ENCODE data around the gene CAVIN1. TPM values are rescaled to one million over a fixed set of nuclear protein-coding genes. Genes with fewer than 3 reads are reported as not detected.
"Not testable (repeated sequence)": the region's sequence is repeated elsewhere in the genome, so short reads cannot be mapped to it uniquely, and the experiment has no call there.

The CAVIN1 gene
- total and polyA plus RNA-seq, 2 experiments from 2014 or later: 47.7 to 61.3 TPM

- peaks cover 29% of the 10 kb centered on the region for H3K4me1 ChIP-seq (ENCODE audit: low read depth)
- no peaks in the 10 kb centered on the region for H3K36me3 ChIP-seq
- no peak for TF ChIP-seq CTCF (IDR thresholded peaks at IDR 0.05; ENCODE audit: low read depth, low read length)
- DNase-seq (ENCODE audit: low read depth in 1 of 2, low spot score in 1 of 2): no peak
- H3K27me3 ChIP-seq: no peaks in the 10 kb centered on the region
- no peak overlapping the region for H3K27ac ChIP-seq
- H3K4me3 ChIP-seq: no peak overlapping the region
- H3K9me3 ChIP-seq (ENCODE audit: low read depth): no peaks in the 10 kb centered on the region
Measured at GRCh38 chr17:42372142-42372541, 50.9 kb downstream of the CAVIN1 start.

GRCh38 chr17:42368797-42369561, 54.1 kb downstream of the CAVIN1 start:
- peaks cover 23% of the 10 kb centered on the region for H3K4me1 ChIP-seq (ENCODE audit: low read depth)
- peak in 1 of 2 donors; percentile 32 for DNase-seq (ENCODE audit: low read depth in 1 of 2, low spot score in 1 of 2)
- not testable (repeated sequence) for H3K27ac ChIP-seq; H3K27me3 ChIP-seq; H3K4me3 ChIP-seq; H3K36me3 ChIP-seq; H3K9me3 ChIP-seq (ENCODE audit: low read depth)

- DNase-seq (ENCODE audit: low read depth in 1 of 2, low spot score in 1 of 2); H3K36me3 ChIP-seq; H3K4me3 ChIP-seq; H3K9me3 ChIP-seq (ENCODE audit: low read depth); H3K27me3 ChIP-seq: not testable (repeated sequence)
- Histone ChIP-seq H3K27ac (peak overlapping the region; percentile 72), H3K4me1 (ENCODE audit: low read depth) (peaks cover 23% of the 10 kb centered on the region)
Measured at GRCh38 chr17:42368310-42368709, 54.7 kb downstream of the CAVIN1 start.

GRCh38 chr17:42366176-42367023, 56.7 kb downstream of the CAVIN1 start:
- H3K4me3 ChIP-seq; DNase-seq (ENCODE audit: low read depth in 1 of 2, low spot score in 1 of 2); H3K27me3 ChIP-seq; H3K36me3 ChIP-seq; H3K9me3 ChIP-seq (ENCODE audit: low read depth): not testable (repeated sequence)
- H3K27ac ChIP-seq: peak overlapping the region; percentile 51
- H3K4me1 ChIP-seq (ENCODE audit: low read depth): peaks cover 23% of the 10 kb centered on the region

- no peak overlapping the region for H3K27ac ChIP-seq
- no peaks in the 10 kb centered on the region for H3K27me3 ChIP-seq
- no peak for TF ChIP-seq CTCF (IDR thresholded peaks at IDR 0.05; ENCODE audit: low read depth, low read length)
- no peaks in the 10 kb centered on the region for H3K9me3 ChIP-seq (ENCODE audit: low read depth)
- no peaks in the 10 kb centered on the region for H3K36me3 ChIP-seq
- H3K4me1 ChIP-seq (ENCODE audit: low read depth): peaks cover 23% of the 10 kb centered on the region
- H3K4me3 ChIP-seq: no peak overlapping the region
- peak in 1 of 2 donors; percentile 84 for DNase-seq (ENCODE audit: low read depth in 1 of 2, low spot score in 1 of 2)
Measured at GRCh38 chr17:42365136-42365535, 57.9 kb downstream of the CAVIN1 start.

GRCh38 chr17:42363767-42364585, 59.1 kb downstream of the CAVIN1 start:
- TF ChIP-seq CTCF (IDR thresholded peaks at IDR 0.05; ENCODE audit: low read depth, low read length): no peak
- no peaks in the 10 kb centered on the region for H3K9me3 ChIP-seq (ENCODE audit: low read depth)
- H3K27me3 ChIP-seq: no peaks in the 10 kb centered on the region
- H3K27ac ChIP-seq: no peak overlapping the region
- H3K36me3 ChIP-seq: no peaks in the 10 kb centered on the region
- no peak overlapping the region for H3K4me3 ChIP-seq
- peak in 1 of 2 donors; percentile 74 for DNase-seq (ENCODE audit: low read depth in 1 of 2, low spot score in 1 of 2)
- H3K4me1 ChIP-seq (ENCODE audit: low read depth): peaks cover 23% of the 10 kb centered on the region
